Suppressor macrophage treated with lipopolysaccharide for 1 hour (primary cell): ENCODE data around the gene TEKT4.
"Not testable (repeated sequence)": the region's sequence is repeated elsewhere in the genome, so short reads cannot be mapped to it uniquely, and the experiment has no call there.

ENCODE experiments used
- DNase-seq, 3 donors: peaks; one replicate each; pipeline ENCODE4 v3.0.0-alpha.2; 2020 to 2022

The TEKT4 gene, protein sequence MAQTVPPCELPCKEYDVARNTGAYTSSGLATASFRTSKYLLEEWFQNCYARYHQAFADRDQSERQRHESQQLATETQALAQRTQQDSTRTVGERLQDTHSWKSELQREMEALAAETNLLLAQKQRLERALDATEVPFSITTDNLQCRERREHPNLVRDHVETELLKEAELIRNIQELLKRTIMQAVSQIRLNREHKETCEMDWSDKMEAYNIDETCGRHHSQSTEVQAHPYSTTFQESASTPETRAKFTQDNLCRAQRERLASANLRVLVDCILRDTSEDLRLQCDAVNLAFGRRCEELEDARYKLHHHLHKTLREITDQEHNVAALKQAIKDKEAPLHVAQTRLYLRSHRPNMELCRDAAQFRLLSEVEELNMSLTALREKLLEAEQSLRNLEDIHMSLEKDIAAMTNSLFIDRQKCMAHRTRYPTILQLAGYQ

DNA sequence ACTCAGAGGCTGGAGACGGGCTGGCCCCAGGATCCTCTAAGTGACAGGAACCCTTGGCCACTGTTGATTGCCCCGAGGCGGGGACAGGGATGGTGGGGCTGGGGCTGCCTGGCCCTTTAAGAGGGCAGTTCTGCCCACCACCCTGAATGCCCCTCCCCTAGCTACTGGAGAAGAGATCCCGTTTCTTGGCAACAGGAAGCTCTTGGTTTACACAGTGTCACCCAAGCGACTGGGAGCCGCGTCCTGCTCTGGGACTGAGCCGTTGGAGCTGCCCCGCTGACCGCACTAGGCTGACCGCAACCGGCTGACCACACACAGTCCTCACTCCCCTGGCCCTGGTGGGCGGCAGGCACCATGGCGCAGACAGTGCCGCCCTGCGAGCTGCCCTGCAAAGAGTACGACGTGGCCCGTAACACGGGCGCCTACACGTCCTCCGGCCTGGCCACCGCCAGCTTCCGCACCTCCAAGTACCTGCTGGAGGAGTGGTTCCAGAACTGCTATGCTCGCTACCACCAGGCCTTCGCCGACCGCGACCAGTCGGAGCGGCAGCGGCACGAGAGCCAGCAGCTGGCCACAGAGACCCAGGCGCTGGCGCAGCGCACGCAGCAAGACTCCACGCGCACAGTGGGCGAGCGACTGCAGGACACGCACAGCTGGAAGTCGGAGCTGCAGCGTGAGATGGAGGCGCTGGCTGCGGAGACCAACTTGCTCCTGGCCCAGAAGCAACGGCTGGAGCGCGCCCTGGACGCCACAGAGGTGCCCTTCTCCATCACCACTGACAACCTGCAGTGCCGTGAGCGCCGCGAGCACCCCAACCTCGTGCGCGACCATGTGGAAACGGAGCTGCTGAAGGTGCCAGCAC lies at the start of gene TEKT4:
Gene TEKT4, plus strand, starts transcription at position 205 of the 862 bp plus-strand sequence. Its CDS starts 150 bp downstream, at position 355.
- no peak for DNase-seq

DNA sequence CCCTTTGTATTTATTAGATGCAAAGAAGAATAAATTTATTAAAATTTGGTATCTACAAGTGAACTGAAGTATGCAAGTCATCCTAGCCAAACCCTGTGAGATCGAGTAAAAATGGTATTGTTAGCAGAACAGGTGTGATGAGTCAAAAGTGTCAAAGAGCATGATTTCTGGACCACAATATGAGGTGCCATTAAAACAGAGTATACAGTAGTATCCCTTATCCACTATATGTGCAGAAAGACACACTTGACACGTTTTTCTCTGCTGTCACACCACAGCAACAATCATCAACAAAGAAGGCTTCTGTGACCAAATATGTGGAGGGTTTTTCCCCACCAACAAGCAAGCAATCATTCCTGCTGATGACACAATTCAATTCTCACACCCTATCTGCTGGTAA lies 32.0 kb upstream of the TEKT4 start:
- DNase-seq = not testable (repeated sequence)

DNA sequence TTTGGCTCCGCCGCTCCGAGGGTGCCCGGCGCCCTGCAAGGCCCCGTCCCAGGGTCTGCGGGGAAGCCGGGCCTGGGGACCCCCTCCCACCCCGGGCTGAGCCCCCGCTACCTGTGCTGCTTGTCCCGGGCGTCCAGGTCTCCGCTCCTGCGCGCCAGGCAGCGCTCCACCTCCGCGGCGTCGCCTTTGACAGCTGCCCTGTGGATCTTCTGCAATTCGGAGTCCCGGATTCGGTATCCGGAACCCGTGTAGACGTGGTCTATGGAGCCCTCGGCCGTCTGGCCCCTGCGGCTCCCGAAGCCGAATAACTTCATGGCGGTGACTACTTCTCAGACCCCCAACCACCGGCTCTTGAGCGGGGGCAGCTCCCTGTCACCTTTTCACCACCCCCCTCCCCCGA lies 14.4 kb upstream of the TEKT4 start:
- not testable (repeated sequence) for DNase-seq

DNA sequence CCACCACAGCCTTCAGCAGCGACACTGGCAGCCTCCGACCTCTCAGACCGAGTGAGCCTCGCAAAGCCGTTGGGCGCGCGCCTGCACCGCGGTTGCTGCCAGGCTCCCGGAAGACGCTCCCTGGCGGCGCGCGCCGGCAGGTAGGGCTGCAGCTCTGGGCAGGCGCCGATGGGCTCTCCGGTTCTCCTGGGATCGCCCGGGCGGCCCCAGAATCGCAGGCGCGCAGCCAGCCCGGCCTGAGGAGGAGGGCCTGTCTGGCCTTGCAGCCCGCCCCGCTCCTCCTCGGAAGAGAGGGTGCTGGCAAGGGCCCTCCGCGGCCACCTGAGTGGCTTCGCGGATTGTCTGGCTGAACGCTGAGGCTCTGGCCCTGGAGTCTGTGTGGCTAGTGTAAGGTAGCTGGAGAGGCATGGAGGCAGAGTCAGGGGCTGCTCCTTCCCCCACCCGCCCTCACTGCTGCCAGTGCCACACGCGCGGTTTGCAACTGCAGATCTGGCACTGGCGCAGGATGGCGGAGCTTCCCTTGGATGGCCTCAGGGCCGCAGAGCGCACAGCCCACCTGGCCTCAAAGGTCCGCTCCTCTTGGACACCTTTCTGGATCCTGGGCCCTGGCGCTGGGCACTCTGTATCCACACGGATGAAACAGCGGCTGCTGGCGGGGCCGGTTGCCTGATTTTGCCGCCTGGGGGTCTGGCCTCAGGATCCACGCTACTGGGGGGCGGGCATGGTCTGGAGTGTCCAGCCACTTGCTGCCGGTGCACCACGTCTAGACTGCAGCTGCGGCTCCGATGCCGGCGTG lies 13.7 kb upstream of the TEKT4 start:
- not testable (repeated sequence) for DNase-seq

DNA sequence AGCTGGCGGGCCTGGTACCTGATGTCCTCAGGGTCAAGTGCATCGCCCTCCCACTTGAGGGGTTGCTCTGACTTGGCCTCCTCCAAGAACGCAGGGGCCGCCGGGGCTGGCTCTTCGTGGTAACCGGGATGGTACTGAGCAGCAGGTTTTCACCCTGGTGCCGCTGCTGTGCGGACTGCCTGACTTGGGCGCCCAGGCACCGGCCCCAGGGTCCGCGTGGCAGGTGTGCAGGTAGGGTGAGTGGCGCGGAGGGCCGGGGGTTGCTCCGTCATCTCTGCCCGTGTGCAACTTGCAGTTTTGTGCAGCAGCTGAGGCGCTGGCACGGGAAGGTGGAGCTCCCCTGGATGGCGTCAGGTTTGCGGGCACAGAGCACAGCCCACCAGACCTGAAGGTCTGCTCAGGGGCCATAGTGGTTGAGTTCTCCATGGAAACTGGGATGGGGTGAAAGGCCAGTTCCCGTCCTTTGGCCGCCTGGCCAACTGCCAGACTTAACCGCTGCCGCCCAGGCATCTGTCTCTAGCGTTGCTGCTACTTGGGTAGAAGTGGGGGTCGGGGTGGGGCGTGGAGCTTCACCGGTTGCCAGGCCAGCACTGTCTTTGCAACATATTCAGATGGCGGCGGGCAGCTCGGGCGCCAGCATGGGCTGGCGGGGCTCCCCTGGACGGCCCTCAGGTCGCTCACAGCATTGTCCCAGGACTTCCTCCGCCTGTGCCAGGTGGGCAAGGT lies 12.9 kb upstream of the TEKT4 start:
- not testable (repeated sequence) for DNase-seq

DNA sequence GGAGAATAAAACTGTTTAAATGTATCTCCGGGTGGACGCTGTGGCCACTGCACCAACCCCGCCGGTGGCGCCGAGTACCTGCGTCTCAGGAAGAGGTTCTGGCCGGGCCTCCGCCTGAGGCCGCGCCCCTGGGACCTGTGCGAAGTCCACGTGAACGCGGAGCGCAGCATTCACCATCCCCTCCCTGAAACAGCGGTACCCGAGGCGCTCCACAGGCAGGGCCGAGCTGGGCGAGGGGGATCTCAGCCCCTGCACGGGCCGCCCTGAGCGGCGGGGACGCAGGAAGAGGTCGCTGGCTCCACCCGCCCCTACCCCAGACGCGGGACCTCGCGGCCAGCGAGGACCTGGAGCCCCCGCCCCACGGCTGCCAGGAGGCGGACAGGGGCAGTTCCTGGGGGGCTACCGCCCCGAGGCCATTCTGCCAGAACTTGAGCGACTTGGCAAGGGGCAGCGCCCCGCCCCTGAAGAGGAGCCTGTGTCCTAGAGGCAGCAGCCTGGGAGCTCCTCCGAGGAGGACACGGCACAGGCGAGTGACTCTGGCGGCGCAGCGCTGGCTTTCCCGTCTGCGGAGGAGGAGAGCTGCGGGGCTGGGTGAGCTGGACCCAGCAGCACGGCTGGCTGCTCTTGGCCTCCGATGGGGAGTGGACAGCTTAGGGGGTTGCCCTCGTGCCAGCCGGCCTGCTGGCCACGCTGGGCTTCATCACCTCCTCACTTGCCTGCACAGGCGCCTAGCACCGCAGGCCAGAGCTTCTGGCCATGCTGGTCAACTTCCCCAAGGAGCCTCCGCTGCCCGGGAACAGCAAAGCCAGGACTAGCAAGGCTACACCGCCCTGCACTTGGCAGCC lies 9.7 kb upstream of the TEKT4 start:
- DNase-seq = no peak

DNA sequence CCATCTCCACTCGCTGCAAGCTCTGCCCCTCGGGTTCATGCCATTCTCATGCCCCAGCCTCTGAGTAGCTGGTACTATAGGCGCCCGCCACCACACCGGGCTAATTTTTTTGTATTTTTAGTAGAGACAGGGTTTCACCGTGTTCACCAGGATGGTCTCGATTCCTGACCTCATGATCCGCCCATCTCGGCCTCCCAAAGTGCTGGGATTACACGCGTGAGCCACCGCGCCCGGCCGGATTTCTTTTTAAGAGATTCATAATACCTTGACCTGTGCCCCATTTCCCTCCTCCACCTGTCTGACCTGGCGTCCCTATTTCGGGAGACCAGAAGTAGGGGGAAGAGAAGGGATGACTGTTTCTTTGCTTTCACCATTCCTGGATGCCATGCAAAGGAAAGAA lies 8.3 kb upstream of the TEKT4 start:
- not testable (repeated sequence) for DNase-seq

DNA sequence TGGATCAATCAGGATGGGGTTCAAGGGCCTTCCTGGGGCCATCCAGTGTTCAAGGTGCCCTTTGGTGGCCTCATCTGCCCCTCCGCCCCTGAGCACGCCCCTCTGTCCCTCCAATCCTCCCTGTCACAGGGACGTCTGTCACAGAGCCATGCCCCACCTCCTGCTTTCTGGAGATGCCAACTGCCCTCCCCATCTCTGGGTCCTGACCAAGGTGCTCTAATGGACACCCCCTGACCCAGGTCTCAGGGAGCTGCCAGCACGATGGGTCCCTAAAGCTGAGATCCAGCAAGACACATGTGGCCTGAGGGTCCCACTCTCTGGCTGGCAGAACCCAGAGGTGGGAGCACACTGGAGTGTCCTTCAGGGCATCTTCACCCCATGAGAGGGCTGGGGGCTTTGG lies 2.1 kb upstream of the TEKT4 start:
- no peak for DNase-seq

DNA sequence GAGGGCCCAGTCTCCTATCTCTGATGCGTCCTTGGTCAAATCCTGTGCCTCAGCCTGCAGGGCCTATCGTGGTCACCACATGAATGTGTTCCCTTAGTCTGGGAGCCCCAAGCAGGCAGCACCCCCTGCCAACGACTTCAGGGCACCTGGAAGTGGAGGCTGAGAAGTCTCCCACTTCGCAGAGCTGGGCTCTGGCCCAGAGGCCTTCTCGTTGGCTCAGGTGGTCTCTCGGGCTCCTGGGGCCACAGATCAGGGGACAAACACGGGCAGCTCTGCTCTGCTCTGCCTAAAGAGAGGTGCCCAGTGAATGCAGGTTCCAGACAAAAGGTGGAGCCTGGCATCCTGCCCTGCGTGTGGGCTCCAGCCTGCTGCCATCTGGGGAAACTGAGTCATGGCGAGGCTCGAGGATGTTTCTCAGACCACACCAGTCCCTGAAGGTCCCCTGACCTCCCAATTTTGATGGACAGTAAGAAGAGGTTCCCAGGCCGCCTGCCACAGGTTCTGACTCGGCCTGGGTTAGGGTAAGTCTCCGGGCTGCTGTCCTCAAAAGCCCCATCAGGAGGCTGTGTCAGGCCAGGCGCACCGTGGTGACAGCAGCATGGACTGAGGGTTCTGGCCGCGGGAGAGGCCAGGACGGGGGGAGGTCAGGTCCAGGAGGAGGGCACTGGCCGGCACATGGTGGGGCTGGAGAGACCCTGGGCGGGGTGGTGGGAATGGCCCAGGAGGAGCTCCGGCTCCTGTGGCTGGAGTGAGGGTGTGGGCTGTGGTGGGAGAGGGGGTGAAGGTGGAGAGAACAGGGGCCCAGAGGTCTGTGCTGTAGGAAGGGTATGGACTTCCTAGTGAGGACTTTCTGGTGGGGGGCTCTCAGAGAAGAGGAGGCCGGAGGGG lies 1.4 kb upstream of the TEKT4 start:
- no peak for DNase-seq

DNA sequence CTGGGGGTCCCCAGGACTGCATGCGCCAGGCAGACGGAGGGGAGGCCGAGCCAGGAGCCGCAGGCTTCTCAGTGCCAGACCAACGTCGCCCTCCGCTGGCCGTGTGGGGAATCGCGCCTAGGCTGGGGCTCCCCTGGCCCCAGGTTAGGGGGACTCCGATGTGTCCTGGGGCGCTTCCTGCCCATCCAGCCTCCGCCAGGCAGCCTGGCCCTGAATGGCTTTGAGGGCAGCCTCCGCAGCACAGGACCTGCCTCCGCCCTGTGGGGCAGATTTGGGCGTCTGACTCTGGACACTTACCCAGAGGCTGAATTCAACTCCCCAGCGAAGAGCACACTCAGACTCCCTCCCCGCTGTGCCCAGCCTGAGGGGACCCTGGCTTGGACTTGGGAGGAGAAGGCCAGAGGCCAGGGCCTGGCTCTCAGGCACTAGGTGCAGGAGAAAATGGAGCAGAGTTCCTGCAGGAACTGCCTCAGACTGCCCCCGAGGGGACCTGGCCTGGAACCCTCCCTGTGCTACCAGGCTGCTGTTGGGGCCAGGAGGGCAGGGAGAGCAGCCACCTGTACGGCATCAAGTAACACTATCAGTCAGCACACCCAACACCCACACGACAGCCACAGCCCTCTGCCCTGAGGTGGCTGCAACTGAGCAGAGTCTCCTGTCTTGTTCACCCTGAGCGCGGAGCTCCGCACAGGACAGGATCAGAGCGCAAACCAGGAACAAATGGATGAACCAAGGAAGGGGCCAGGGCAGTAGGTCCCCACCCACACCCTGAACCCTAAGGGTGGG lies 597 bp upstream of the TEKT4 start:
- peak; percentile 18 to 35 (median 20) for DNase-seq

DNA sequence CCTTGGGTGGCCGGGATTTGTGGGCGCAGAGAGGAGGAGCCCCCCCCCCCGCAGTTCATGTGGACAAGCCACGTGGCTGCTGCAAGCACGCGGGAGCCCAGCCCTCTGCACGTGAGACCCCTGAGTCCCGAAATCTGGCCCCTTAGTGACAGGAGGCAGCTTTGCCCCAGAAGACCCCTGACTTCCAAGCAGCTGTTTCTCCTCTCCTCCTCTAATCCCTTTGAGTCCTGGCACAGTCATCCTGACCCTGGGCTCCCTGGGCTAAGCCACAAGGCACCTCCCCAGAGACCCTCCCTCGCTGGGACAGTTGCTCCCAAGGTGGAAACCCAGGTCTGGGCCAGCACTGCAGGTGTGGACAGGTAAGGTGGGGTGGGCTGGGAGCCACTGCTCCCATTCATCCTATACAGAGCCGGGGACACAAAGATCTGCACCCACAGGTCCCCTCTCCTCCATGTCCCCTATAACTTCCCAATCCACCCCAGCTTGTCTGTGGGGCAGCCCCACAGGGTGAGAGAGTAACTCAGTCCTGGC lies 923 bp downstream of the TEKT4 start:
- no peak for DNase-seq

DNA sequence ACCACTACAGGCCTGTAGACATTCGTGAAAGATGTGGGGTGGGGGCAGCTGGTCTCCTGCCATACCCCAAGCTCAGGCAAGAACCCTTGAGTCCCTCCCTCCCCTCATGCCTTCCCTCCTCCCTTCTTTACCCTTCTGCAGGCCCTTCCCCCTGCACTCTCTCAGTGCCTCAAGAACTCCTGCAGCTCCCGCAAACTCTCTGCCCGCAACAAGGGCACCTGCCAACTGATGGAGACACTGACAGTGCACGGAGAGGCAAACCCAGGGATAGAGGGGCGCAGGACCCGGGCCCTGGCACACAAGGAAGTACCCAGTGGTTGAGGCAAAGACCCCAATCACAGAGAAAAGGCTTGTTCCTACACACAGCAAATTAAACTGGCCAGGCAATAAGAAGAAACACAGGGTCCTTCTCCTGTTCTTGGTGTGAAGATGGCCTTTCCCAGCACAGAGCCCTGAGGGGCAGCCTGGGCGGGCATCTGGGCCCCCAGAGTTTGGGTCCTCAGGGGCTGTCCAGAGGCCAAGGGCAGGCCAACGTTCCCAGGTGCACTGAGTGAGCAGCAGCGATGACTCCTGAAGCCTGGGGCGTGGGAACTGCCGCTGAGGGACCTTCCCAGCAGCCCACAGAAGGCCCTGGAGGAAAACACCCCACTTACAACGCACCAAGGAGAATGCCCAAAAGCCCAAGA lies 1.6 kb downstream of the TEKT4 start:
- no peak for DNase-seq

DNA sequence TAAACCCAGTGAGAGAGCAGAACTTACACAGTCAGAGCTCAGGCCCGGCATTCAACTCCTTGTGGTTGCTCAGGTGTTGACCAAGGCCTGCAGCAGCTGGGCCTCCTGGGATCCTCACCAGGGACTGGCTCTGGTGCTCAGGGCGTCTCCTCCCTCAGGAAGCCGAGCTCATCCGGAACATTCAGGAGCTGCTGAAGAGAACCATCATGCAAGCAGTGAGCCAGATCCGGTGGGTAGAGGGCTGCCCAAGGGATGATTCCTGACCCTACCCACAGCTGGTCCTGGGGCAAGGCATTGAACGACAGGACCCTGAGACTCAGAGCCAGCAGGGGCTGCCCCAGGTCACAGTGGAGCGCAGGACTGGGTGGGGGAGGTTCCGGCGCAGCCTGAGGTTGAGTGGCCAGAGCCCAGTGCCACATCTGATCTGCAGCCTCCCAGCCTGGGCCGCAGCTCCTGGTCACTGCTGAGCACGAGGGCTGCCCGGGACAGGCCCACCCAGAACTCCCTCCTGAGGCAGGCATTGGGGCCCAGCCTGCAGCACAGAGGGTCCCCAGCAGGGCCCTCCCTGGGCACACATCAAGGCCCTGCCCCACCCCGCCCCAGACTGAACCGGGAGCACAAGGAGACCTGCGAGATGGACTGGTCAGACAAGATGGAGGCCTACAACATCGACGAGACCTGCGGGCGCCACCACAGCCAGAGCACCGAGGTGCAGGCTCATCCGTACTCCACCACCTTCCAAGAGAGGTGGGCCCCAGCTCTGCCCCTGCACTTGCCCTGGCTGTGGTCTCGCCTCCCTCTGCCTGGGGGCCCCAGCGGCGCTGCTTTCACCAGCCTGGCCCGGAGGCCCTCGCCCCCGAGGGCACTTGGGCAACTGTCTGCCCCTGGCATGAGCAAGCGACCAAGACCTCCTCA lies 2.4 kb downstream of the TEKT4 start:
- no peak for DNase-seq

DNA sequence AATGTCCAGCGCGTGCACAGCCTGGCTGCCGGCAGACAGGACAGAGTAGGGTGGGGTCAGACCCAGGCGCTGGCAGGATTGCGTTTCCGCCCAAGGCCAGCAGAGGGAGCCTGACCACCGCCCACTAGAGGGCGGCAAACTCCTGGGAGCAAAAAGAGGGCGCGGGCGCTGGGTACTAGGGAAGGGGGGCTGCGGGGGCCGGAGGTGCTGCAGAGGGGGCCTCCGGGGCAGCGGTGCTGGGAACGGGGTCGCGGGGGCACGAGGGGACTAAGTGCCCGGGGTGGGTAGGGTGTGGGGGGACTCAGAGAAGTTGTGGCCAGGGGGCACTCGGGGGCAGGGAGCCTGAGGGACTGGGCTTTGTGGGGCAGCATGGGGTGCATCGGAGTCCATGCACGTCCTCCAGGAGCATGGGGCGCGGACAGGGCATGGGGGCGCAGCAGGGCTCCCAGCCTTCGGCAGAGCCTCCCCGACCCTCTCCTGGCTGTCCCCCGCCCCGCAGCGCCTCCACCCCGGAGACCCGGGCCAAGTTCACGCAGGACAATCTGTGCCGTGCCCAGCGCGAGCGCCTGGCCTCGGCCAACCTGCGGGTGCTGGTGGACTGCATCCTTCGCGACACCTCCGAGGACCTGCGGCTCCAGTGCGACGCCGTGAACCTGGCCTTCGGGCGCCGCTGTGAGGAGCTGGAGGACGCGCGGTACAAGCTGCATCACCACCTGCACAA lies 3.2 kb downstream of the TEKT4 start:
- peak; percentile 64 to 77 (median 67) for DNase-seq

DNA sequence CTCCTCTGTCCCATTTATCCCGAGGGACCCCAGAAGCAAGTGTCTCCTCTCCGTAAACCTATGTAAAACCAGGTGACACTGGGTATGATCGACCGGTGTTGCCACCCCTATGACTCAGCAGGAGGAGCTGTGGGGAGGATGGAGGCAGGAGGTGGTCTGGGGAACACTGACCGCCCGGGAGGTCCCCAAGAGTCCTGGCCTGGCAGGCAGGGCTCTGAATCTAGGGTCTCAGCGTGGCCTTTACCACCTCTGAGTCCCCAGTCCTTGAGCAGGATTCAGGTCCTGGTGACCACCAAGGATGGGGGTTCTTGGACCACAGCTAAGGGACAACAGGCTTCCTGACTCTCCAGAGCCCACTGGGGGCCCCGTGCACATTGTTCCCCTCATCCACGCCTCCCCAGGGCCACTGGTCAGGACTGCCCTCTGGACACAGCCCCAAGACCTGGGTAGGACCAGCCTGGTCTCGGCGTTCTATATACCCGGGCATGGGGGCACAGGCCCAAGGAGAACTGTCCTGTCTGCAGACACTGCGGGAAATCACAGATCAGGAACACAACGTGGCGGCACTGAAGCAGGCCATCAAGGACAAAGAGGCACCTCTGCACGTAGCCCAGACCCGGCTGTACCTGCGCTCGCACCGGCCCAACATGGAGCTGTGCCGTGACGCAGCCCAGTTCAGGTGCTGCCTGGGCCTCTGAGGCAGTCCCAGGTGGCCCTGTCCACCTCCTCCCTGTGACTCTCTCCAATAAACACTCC lies 4.0 kb downstream of the TEKT4 start:
- no peak for DNase-seq
